Mucosa of descending colon (tissue), 3 donors: Measurements from ENCODE around the gene SFXN5. TPM values are rescaled to one million over a fixed set of nuclear protein-coding genes. Genes with fewer than 3 reads are reported as not detected.

Experiments used
- ATAC-seq: fragments of 200-7000 bp; cut with Tn5 transposase; one replicate; pipeline ENCODE4 v1.9.1; 2020; ENCODE audit warnings: mild to moderate bottlenecking, moderate library complexity
- DNase-seq, 3 donors: peaks; one replicate each; pipeline ENCODE4 v3.0.0-alpha.2; 2020
- H3K36me3 ChIP-seq: fragments of 200-600 bp; one replicate; pipeline ENCODE4 v1.8.0; 2021; ENCODE audit warnings: low read depth, mild to moderate bottlenecking
- H3K4me1 ChIP-seq: fragments of 200-600 bp; one replicate; pipeline ENCODE4 v1.8.0; 2021; ENCODE audit warnings: low read depth, mild to moderate bottlenecking
- H3K4me3 ChIP-seq: fragments of 200-600 bp; one replicate; pipeline ENCODE4 v1.8.0; 2021; ENCODE audit warnings: mild to moderate bottlenecking
- H3K9me3 ChIP-seq: fragments of 200-600 bp; one replicate; pipeline ENCODE4 v1.8.0; 2021; ENCODE audit warnings: mild to moderate bottlenecking
- intact Hi-C, 2 donors: fragments of 100-400 bp; cut with DNase I in 1 of 2; cut with micrococcal nuclease in 1 of 2; formaldehyde crosslinking; loops; one replicate each; pipeline versions ENCODE4 v1.11.0 to v1.11.1; 2022; cut with DNase I, micrococcal nuclease
- total RNA-seq, 3 donors: library from RNA; stranded (reverse); fragmentation: NEBNext Ultra II Directional in 2 of 3; extraction: Animal tissue kit (Norgen Biotek cat#: 25700) in 2 of 3; gene quantifications; one replicate each; pipeline versions ENCODE4 v1.2.1 to v1.2.4, GENCODE V29; 2021 to 2023
- TF ChIP-seq, protein P1 (sequence below): fragments of 200-600 bp; IDR thresholded peaks from one replicate; pipeline ENCODE4 v1.8.0; 2022; ENCODE audit warnings: antibody characterized with exemption, mild to moderate bottlenecking
- donor health status: DM: no; HTN: no; CAD: no; lungs with moderate emphysema.
- donor health status: DM: no; HTN: no; CAD: no.
- donor health status: DM: no; HTN: yes; CAD: no.

Gene SFXN5
- total RNA-seq, 3 donors from 2014 or later = 22.2 to 30.9 (median 27.5) TPM

DNA sequence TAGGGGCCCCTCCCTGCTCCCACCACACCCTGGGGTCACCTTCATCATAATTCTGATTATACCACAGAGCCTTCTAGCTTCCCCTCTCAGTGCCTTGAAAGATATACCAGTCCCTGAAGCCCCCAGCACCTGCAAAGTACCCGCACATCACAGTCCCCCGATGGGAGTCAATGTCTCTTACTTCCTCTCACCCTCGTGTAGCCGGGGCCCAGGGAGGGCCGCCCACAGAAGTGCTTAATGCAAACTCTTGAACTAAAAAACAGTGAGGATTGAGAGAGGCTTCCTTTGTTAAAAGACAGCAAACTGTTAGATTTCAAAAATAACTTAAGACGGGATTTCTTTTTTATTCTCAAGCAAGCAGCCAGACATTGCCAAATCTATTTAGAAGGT is 76.5 kb downstream of the SFXN5 start:
- DNase-seq = no peak
- intact Hi-C loops = loop anchor here in 1 of 2 donors (5.0 kb wide), 1 partner anchor 167 kb away; no protein-coding TSS in a partner anchor
- TF ChIP-seq, protein P1, sequence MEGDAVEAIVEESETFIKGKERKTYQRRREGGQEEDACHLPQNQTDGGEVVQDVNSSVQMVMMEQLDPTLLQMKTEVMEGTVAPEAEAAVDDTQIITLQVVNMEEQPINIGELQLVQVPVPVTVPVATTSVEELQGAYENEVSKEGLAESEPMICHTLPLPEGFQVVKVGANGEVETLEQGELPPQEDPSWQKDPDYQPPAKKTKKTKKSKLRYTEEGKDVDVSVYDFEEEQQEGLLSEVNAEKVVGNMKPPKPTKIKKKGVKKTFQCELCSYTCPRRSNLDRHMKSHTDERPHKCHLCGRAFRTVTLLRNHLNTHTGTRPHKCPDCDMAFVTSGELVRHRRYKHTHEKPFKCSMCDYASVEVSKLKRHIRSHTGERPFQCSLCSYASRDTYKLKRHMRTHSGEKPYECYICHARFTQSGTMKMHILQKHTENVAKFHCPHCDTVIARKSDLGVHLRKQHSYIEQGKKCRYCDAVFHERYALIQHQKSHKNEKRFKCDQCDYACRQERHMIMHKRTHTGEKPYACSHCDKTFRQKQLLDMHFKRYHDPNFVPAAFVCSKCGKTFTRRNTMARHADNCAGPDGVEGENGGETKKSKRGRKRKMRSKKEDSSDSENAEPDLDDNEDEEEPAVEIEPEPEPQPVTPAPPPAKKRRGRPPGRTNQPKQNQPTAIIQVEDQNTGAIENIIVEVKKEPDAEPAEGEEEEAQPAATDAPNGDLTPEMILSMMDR = no peak
- H3K36me3 ChIP-seq = no peaks in the 10 kb centered on the region
- no peak for ATAC-seq
- no peaks in the 10 kb centered on the region for H3K9me3 ChIP-seq
- no peaks in the 10 kb centered on the region for H3K4me1 ChIP-seq
- no peak overlapping the region for H3K4me3 ChIP-seq

DNA sequence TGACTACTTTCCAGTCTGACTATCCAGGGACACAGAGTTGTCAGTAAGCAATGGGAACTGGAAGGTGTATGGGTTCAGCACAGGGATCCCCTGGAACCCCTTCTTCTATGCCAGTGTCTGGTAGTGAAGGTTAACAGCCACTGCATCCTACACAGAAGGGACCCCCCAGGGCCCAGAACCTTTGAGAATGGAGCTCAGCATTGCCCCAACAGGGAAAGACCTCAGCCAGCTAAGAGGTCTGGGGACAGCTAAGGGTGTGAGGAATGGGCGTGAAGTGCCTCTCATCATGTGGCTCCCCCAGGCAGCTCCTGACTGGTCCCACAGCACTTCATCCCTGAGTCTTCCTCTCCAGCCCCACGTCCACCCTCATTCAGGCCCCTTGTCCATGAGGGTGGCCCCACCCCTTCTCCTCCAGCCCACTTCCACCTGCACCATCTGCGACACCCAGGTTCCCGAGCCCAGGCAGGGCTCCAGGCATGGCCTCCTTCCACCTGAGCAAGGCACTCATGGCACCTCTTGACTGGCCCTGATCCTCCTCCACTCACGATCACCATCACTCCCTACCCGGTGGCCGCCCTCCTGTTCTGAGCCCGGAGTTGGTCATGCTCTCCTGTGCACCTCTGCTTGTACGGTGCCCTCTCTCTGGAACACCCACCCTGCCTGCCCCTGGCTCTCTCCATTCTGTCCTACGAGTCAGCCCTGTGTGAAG is 77.1 kb downstream of the SFXN5 start:
- DNase-seq (no peak), ATAC-seq (no peak)
- Histone ChIP-seq H3K36me3 (no peaks in the 10 kb centered on the region), H3K4me3 (no peak overlapping the region), H3K4me1 (no peaks in the 10 kb centered on the region), H3K9me3 (no peaks in the 10 kb centered on the region)
- TF ChIP-seq, protein P1 = no peak
- intact Hi-C loops = loop anchor here in 1 of 2 donors (5.0 kb wide), 1 partner anchor 168 kb away; no protein-coding TSS in a partner anchor

- DNase-seq (no peak), ATAC-seq (no peak)
- no peak overlapping the region for H3K4me3 ChIP-seq
- intact Hi-C loops = loop anchor here in 1 of 2 donors (5.0 kb wide), 1 partner anchor 168 kb away; no protein-coding TSS in a partner anchor
- no peaks in the 10 kb centered on the region for H3K4me1 ChIP-seq
- H3K36me3 ChIP-seq = no peaks in the 10 kb centered on the region
- TF ChIP-seq, protein P1 = no peak
- no peaks in the 10 kb centered on the region for H3K9me3 ChIP-seq
Observed at GRCh38 chr2:72993933-72994280, 77.6 kb downstream of the SFXN5 start.

GRCh38 chr2:72993147-72993932 is 78.2 kb downstream of the SFXN5 start:
- intact Hi-C loops = loop anchor here in 1 of 2 donors (5.0 kb wide), 1 partner anchor 169 kb away; no protein-coding TSS in a partner anchor
- no peaks in the 10 kb centered on the region for H3K9me3 ChIP-seq
- ATAC-seq = peak; percentile 54

GRCh38 chr2:72992734-72993102 is 78.8 kb downstream of the SFXN5 start:
- ATAC-seq (no peak), DNase-seq (no peak)
- intact Hi-C loops = loop anchor here in 1 of 2 donors (5.0 kb wide), 1 partner anchor 170 kb away; no protein-coding TSS in a partner anchor
- Histone ChIP-seq H3K9me3 (no peaks in the 10 kb centered on the region), H3K4me1 (no peaks in the 10 kb centered on the region), H3K36me3 (no peaks in the 10 kb centered on the region), H3K4me3 (no peak overlapping the region)
- TF ChIP-seq, protein P1 = no peak

More at GRCh38 chr2:72993147-72993932, 78.2 kb downstream of the SFXN5 start:
- Histone ChIP-seq H3K4me3 (no peak overlapping the region), H3K36me3 (no peaks in the 10 kb centered on the region), H3K4me1 (no peaks in the 10 kb centered on the region)
- TF ChIP-seq, protein P1 = peak; percentile 52
- peak in 1 of 3 donors; percentile 68 for DNase-seq
